ENCODE data around the gene PLCG1.

The PLCG1 gene

GRCh38 chr20:41166201-41167117 is 29.1 kb downstream of the PLCG1 start:
- DNase-seq (ENCODE audit: low read depth, low spot score) = no peak

GRCh38 chr20:41167118-41167470 is 29.8 kb downstream of the PLCG1 start:
- DNase-seq (ENCODE audit: low read depth, low spot score) = no peak

GRCh38 chr20:41167481-41168253 is 30.3 kb downstream of the PLCG1 start:
- no peak for DNase-seq (ENCODE audit: low read depth, low spot score)

- DNase-seq (ENCODE audit: low read depth, low spot score) = no peak
These were observed 31.2 kb downstream of the PLCG1 start for GRCh38 chr20:41168281-41169161.

GRCh38 chr20:41169162-41169690 is 31.9 kb downstream of the PLCG1 start:
- DNase-seq (ENCODE audit: low read depth, low spot score) = no peak

- DNase-seq (ENCODE audit: low read depth, low spot score) = no peak
These were observed 32.5 kb downstream of the PLCG1 start for GRCh38 chr20:41169791-41170351.

- DNase-seq (ENCODE audit: low read depth, low spot score) = no peak
These were observed 33.2 kb downstream of the PLCG1 start for GRCh38 chr20:41170386-41171105.

- no peak for DNase-seq (ENCODE audit: low read depth, low spot score)
These were observed 34.5 kb downstream of the PLCG1 start for GRCh38 chr20:41171736-41172295.

- no peak for DNase-seq (ENCODE audit: low read depth, low spot score)
These were observed 35.2 kb downstream of the PLCG1 start for GRCh38 chr20:41172296-41173140.

- no peak for DNase-seq (ENCODE audit: low read depth, low spot score)
These were observed 35.9 kb downstream of the PLCG1 start for GRCh38 chr20:41173161-41173721.

- DNase-seq (ENCODE audit: low read depth, low spot score) = no peak
These were observed 36.5 kb downstream of the PLCG1 start for GRCh38 chr20:41173791-41174341.

GRCh38 chr20:41174373-41174772 is 37.0 kb downstream of the PLCG1 start:
- no peak for DNase-seq (ENCODE audit: low read depth, low spot score)

GRCh38 chr20:41174782-41175181 is 37.4 kb downstream of the PLCG1 start:
- no peak for DNase-seq (ENCODE audit: low read depth, low spot score)

- no peak for DNase-seq (ENCODE audit: low read depth, low spot score)
These were observed 37.9 kb downstream of the PLCG1 start for GRCh38 chr20:41175201-41175651.

- no peak for DNase-seq (ENCODE audit: low read depth, low spot score)
These were observed 38.5 kb downstream of the PLCG1 start for GRCh38 chr20:41175727-41176330.

- no peak for DNase-seq (ENCODE audit: low read depth, low spot score)
These were observed 39.6 kb downstream of the PLCG1 start for GRCh38 chr20:41176711-41177552.

- no peak for DNase-seq (ENCODE audit: low read depth, low spot score)
These were observed 40.3 kb downstream of the PLCG1 start for GRCh38 chr20:41177636-41178035.

Data from brain pericyte (primary cell).